H9 (cell line): ENCODE data around the gene LYRM2. TPM values are rescaled to one million over a fixed set of nuclear protein-coding genes. Genes with fewer than 3 reads are reported as not detected.

Experiments used
- DNase-seq: peaks from one replicate; pipeline ENCODE4 v3.0.0-alpha.2; 2017
- H2AFZ ChIP-seq: one replicate; pipeline ENCODE4 v1.6.1; 2013; ENCODE audit warnings: mild to moderate bottlenecking, low read length, control low read depth, moderate library complexity
- H2AK5ac ChIP-seq: 2 replicates; pipeline ENCODE4 v1.6.1; 2013; ENCODE audit warnings: low read length, control low read depth, mixed read lengths; ENCODE audit not compliant: insufficient read length
- H2BK120ac ChIP-seq: one replicate; pipeline ENCODE4 v1.6.1; 2013; ENCODE audit warnings: low read depth, mild to moderate bottlenecking, low read length, control low read depth, inconsistent platforms; ENCODE audit not compliant: poor library complexity, severe bottlenecking
- H2BK12ac ChIP-seq: 2 replicates; pipeline ENCODE4 v1.6.1; 2013; ENCODE audit warnings: low read length, control low read depth, mixed read lengths, low read depth; ENCODE audit not compliant: insufficient read length
- H2BK15ac ChIP-seq: 2 replicates; pipeline ENCODE4 v1.6.1; 2013; ENCODE audit warnings: low read depth, low read length, control low read depth
- H2BK20ac ChIP-seq: one replicate; pipeline ENCODE4 v1.6.1; 2013; ENCODE audit warnings: low read depth, mild to moderate bottlenecking, low read length, control low read depth, inconsistent platforms; ENCODE audit not compliant: poor library complexity, severe bottlenecking
- H2BK5ac ChIP-seq: 2 replicates; pipeline ENCODE4 v1.6.1; 2013; ENCODE audit warnings: low read length, control low read depth, mixed read lengths; ENCODE audit not compliant: insufficient read length
- H3K14ac ChIP-seq: 2 replicates; pipeline ENCODE4 v1.6.1; 2013; ENCODE audit warnings: low read length, control low read depth; ENCODE audit not compliant: insufficient read depth
- H3K18ac ChIP-seq: 2 replicates; pipeline ENCODE4 v1.6.1; 2013; ENCODE audit warnings: low read depth, mild to moderate bottlenecking, mixed read lengths, low read length, control low read depth; ENCODE audit not compliant: insufficient read length
- H3K23ac ChIP-seq: 2 replicates; pipeline ENCODE4 v1.6.1; 2013; ENCODE audit warnings: low read length, control low read depth, mixed read lengths, low read depth; ENCODE audit not compliant: insufficient read length
- H3K23me2 ChIP-seq: 2 replicates; pipeline ENCODE4 v1.6.1; 2013; ENCODE audit warnings: low read depth, mild to moderate bottlenecking, mixed read lengths, low read length, control low read depth; ENCODE audit not compliant: insufficient read length, poor library complexity, severe bottlenecking
- H3K27ac ChIP-seq: 2 replicates; pipeline ENCODE4 v1.5.1; 2013; ENCODE audit warnings: low read length, control low read depth, mixed read lengths, low read depth; ENCODE audit not compliant: insufficient read length
- H3K27me3 ChIP-seq: 2 replicates; pipeline ENCODE4 v1.6.1; 2013; ENCODE audit warnings: low read length, control low read depth, inconsistent platforms; ENCODE audit not compliant: insufficient read depth
- H3K4ac ChIP-seq: 2 replicates; pipeline ENCODE4 v1.6.1; 2013; ENCODE audit warnings: low read depth, mild to moderate bottlenecking, control low read depth, inconsistent platforms, low read length, moderate library complexity
- H3K4me1 ChIP-seq: 2 replicates; pipeline ENCODE4 v1.6.1; 2013; ENCODE audit warnings: low read length, control low read depth, inconsistent platforms; ENCODE audit not compliant: insufficient read depth
- H3K4me2 ChIP-seq: 2 replicates; pipeline ENCODE4 v1.6.1; 2013; ENCODE audit warnings: low read length, control low read depth, mixed read lengths; ENCODE audit not compliant: insufficient read length, insufficient read depth
- H3K56ac ChIP-seq: 2 replicates; pipeline ENCODE4 v1.6.1; 2013; ENCODE audit warnings: low read depth, mild to moderate bottlenecking, mixed read lengths, low read length, control low read depth; ENCODE audit not compliant: insufficient read length
- H3K79me1 ChIP-seq: 2 replicates; pipeline ENCODE4 v1.6.1; 2013; ENCODE audit warnings: low read depth, mild to moderate bottlenecking, moderate library complexity, low read length, control low read depth, inconsistent platforms; ENCODE audit not compliant: insufficient read depth, poor library complexity, severe bottlenecking
- H3K79me2 ChIP-seq: 2 replicates; pipeline ENCODE4 v1.6.1; 2013; ENCODE audit warnings: low read length, control low read depth, inconsistent platforms; ENCODE audit not compliant: insufficient read depth
- H3K9ac ChIP-seq: 2 replicates; pipeline ENCODE4 v1.6.1; 2013; ENCODE audit warnings: low read length, control low read depth, mixed read lengths; ENCODE audit not compliant: insufficient read length; ENCODE audit errors: extremely low read depth
- H3K9me3 ChIP-seq: one replicate; pipeline ENCODE4 v1.6.1; 2013; ENCODE audit warnings: low read depth, low read length, inconsistent platforms; ENCODE audit not compliant: control insufficient read depth
- H3T11ph ChIP-seq: one replicate; pipeline ENCODE4 v1.6.1; 2013; ENCODE audit warnings: mild to moderate bottlenecking, low read length, control low read depth, inconsistent platforms
- H4K20me1 ChIP-seq: one replicate; pipeline ENCODE4 v1.6.1; 2013; ENCODE audit not compliant: control insufficient read depth, insufficient read length, insufficient read depth
- H4K5ac ChIP-seq: 2 replicates; pipeline ENCODE4 v1.6.1; 2013; ENCODE audit warnings: low read depth, mild to moderate bottlenecking, mixed read lengths, low read length, control low read depth; ENCODE audit not compliant: insufficient read length
- H4K8ac ChIP-seq: replicated peaks from 2 replicates; pipeline ENCODE4 v1.6.1; 2013; ENCODE audit warnings: low read length, control low read depth, mixed read lengths, low read depth; ENCODE audit not compliant: insufficient read length
- H4K91ac ChIP-seq: 2 replicates; pipeline ENCODE4 v1.6.1; 2013; ENCODE audit warnings: low read depth, mild to moderate bottlenecking, moderate library complexity, mixed read lengths, low read length, control low read depth; ENCODE audit not compliant: insufficient read length
- H3K27ac Mint-ChIP-seq, 3 experiments: 2 replicates in 2 of 3; 3 replicates in 1 of 3; pipeline ENCODE4 v1.8.0; 2020 to 2021; ENCODE audit warnings: mixed read lengths in 3 of 3, mild to moderate bottlenecking in 1 of 3, moderate library complexity in 1 of 3
- H3K27me3 Mint-ChIP-seq: 2 replicates; pipeline ENCODE4 v1.8.0; 2021; ENCODE audit warnings: low read depth, mild to moderate bottlenecking, moderate library complexity, mixed read lengths
- H3K36me3 Mint-ChIP-seq, 3 experiments: 2 replicates in 2 of 3; 3 replicates in 1 of 3; pipeline ENCODE4 v1.8.0; 2020 to 2021; ENCODE audit warnings: low read depth in 3 of 3, mixed read lengths in 3 of 3; ENCODE audit not compliant: insufficient read depth in 1 of 3
- H3K4me1 Mint-ChIP-seq, 2 experiments: 2 replicates each; pipeline ENCODE4 v1.8.0; 2020; ENCODE audit warnings: mixed read lengths in 2 of 2
- H3K4me3 Mint-ChIP-seq, 2 experiments: 2 replicates in 1 of 2; 3 replicates in 1 of 2; pipeline ENCODE4 v1.8.0; 2020 to 2021; ENCODE audit warnings: mild to moderate bottlenecking in 2 of 2, mixed read lengths in 2 of 2, moderate library complexity in 1 of 2
- H3K9me3 Mint-ChIP-seq, 2 experiments: 2 replicates in 1 of 2; 3 replicates in 1 of 2; pipeline ENCODE4 v1.8.0; 2020; ENCODE audit warnings: mild to moderate bottlenecking in 2 of 2, mixed read lengths in 2 of 2, moderate library complexity in 1 of 2
- CTCF ChIP-seq: fragments of 200-600 bp; sonication (generic); conservative IDR thresholded peaks from 3 replicates; pipeline ENCODE4 v1.8.0; 2021; ENCODE audit warnings: antibody characterized with exemption, mild to moderate bottlenecking
- WGBS: extraction: QIAGEN DNeasy Blood & Tissue Kit; methylation state at CpG from one replicate; pipeline ENCODE4 v1.1.7; 2013; ENCODE audit warnings: missing lambda C conversion rate, low lambda C conversion rate, mixed read lengths; ENCODE audit not compliant: insufficient read length; ENCODE audit errors: extremely low coverage; 5-methylcytosine and 5-hydroxymethylcytosine counted together
- total RNA-seq: library from RNA; stranded (reverse); gene quantifications from 2 replicates; pipeline ENCODE4 v1.2.1, GENCODE V29; 2021

LYRM2 gene
- total RNA-seq, 1 experiment from 2014 or later, result 29.8 TPM

- Histone ChIP-seq H2BK120ac (no peak overlapping the region), H3K18ac (no peak overlapping the region), H3K27me3 (no peaks in the 10 kb centered on the region), H3K9ac (no peak overlapping the region), H3K4me1 (peaks cover 2% of the 10 kb centered on the region; the same call in 1 of the 2 replicates), H3K23me2 (no peaks in the 10 kb centered on the region), H2BK12ac (no peak overlapping the region), H3K79me1 (no peaks in the 10 kb centered on the region), H2BK20ac (no peak overlapping the region), H3K79me2 (no peaks in the 10 kb centered on the region), H2AFZ (no peak overlapping the region), H3K4me2 (no peak overlapping the region), H3K27ac (no peak overlapping the region), H3K23ac (no peak overlapping the region), H4K20me1 (no peaks in the 10 kb centered on the region), H4K5ac (no peak overlapping the region), H2AK5ac (no peak overlapping the region), H3K4ac (no peak overlapping the region), H3K56ac (no peak overlapping the region), H2BK5ac (no peak overlapping the region), H3K9me3 (no peaks in the 10 kb centered on the region), H3T11ph (no peak overlapping the region), H2BK15ac (no peak overlapping the region), H4K91ac (no peak overlapping the region), H4K8ac (no peak overlapping the region), H3K14ac (no peak overlapping the region)
- no peak for DNase-seq
- Mint-ChIP-seq H3K4me1 (peaks cover 15 to 27% of the 10 kb centered on the region in 2 experiments), H3K4me3 (no peak overlapping the region), H3K27me3 (no peaks in the 10 kb centered on the region), H3K36me3 (no peaks in the 10 kb centered on the region), H3K27ac (no peak overlapping the region), H3K9me3 (no peaks in the 10 kb centered on the region)
- no CpG with 5 or more reads among the region's 8 CpGs for WGBS
- TF ChIP-seq CTCF, result no peak
Observed at GRCh38 chr6:89564752-89565427, 73.7 kb downstream of the LYRM2 start.
